EL (cell line): ENCODE data around the gene PAX8.

Experiments used
- DNase-seq: peaks from one replicate; pipeline ENCODE4 v3.0.0-alpha.2; 2016

Gene PAX8

DNA sequence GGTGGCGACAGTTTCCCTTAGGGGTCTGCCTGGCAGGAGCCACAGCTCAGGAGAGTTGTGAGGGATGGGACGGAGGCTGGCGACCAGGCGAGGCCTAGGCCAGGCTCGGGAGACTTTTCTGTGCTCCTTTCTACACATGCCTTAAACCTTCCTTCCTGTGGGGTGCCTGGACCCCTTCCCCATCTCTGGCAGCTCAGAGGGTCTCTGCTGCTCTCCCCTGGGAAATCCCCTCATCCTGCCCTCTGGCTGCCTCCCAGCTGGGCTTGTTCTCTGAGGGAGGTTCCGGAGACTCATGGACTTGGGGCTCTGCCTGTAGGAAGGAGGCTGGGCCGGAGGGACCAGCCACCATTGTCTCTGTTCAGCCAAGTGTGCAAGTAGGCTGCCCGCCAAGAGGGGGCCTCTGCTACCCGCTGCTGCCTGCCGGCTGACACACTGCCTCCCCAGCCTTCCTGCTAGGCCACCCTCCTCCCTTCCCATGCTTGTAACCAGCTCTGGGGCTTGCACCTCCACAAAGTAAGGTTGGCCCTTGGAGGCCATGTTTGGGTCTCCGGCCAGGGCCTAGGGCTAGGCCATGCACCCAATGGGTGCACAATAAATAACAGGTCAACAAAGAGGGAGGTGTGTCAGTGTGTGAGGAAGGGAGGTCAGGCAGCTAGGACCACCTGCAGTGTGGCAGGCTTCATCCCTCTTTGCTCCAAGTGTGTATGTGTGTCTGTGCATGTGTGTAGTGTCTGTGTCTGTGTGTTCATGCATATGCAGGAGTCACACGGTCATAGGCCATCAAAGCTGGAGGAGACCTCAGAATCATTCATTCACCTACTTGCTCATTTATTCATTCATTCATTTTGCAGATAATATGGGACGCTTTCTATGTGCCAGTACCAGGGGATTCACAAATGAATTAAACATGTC lies 76.2 kb downstream of the PAX8 start:
- DNase-seq, result no peak

DNA sequence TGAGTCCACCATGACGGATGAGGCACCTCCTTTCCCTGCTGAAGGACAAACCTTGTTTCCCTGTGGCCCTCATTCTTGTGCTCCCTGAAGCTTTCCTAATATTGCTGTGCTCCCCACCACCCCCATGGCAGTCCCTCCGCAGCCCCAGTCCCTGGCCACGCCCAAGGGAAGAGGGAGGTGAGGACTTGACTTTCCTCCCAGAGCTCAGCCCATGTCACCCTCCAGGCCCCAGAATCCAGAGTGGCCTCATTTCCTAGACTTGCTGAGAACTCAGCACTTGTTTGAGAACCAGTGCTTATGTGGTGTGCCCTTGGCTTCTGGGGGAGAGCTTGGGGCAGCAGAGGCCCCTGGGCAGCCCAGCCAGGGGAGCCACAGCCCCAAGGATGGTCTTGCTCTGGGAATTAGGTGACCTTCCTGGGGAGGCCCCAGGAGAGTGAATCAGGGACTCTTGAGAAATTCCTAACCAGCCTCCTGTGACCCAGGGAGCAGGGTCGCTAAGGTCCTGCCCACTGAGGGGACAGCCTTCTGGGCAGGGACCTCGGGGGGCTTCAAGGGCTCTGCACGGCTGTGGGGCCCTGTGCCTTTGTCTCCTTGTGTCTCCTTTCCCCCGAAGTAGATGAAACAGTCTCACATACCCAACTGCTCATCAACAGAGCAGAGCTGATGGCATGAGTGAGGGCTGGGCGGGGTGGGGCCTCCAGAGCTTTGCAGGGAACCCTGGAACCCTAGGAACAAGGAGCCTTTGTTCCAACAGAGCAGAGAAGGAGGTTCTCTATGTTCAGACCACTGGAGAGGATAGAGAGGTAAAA lies 77.0 kb downstream of the PAX8 start:
- no peak for DNase-seq

DNA sequence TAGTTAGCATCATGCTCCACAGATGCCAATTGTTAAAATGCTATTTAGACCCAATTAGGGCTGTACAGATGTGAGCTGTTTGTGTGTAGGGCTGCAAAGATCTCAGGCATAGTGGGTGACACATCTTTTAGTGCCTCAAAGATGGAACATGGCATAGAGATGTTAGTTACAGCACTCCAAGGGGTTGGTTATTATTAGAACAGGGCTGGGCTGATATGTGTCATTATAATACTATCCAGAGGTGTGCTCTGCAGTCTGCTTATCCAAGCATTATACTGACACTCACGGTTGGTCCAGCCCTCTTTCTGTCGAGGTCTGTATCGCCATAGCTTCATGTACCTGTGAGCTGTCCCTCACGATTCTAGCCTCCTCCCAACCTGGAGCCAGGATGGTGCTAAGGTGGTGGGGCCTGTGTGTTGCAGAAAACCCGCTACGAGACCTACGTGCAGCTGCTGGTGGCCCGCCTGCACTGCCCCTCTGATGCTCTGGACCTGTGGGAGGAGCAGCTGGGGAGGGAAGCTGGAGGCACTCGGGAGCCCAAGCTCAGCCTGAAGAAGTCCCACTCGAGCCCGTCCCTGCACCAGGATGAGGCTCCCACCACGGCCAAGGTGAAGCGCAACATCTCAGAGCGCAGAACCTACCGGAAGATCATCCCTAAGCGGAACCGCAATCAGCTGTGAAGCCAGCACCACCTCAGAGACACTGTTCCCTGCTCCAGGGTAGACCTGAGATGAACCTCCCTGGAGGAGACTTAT lies 77.8 kb downstream of the PAX8 start:
- no peak for DNase-seq

DNA sequence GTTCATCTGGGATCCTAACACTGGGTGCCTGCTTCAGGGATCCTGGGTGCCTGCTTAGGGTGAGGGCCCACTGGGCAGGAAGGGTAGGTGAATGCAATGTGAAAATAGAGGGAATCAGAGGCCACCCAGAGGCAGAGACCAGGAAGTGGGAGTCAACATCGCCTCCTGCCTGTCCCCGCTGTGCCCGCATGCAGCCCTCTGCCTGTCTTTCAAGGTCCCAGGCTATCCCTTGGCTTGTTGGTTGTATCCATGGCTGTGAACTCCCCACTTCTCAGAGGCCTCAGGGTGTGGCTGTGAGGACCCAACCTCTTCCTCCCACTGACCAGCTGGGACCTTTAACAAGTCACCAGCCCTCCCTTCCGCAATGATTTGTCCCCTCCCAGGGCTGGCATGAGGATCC lies 78.5 kb downstream of the PAX8 start:
- no peak for DNase-seq

DNA sequence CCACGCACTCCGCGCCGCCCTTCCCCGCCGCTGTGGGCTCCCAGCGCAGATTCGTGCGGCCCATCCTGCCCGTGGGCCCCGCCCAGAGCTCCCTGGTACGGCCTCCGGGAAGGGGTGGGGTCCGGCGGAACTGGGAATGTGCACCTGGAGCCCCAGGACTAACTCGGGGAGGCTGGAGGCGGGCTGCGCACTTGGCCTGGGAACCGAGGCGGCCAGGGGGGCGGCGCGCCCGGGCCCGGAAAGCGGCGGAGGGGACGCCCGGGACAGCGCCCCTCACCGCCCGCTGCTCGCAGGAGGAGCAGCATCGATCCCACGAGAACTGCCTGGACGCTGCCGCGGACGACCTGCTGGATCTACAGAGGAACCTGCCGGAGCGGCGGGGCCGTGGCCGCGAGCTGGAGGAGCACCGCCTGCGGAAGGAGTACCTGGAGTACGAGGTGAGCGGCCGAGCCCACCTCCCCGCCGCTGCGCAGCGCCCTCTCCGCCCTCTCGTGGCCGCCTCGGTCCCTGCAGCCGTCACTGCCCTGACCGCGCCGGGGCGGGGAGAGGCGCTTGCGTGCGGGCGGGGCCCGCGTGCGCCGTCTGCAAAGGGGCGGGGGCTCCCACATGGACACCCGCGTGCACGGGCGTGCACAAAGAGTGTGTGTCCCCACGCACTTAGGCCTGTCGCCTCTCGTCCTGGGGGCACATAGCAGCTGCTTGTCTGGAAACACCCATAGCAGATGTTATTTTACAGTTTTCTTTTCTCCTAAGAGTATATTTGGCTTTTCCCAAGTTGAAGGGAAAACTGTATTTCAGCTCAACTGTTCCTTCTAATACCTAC lies 79.7 kb downstream of the PAX8 start:
- DNase-seq, result peak; percentile 64

DNA sequence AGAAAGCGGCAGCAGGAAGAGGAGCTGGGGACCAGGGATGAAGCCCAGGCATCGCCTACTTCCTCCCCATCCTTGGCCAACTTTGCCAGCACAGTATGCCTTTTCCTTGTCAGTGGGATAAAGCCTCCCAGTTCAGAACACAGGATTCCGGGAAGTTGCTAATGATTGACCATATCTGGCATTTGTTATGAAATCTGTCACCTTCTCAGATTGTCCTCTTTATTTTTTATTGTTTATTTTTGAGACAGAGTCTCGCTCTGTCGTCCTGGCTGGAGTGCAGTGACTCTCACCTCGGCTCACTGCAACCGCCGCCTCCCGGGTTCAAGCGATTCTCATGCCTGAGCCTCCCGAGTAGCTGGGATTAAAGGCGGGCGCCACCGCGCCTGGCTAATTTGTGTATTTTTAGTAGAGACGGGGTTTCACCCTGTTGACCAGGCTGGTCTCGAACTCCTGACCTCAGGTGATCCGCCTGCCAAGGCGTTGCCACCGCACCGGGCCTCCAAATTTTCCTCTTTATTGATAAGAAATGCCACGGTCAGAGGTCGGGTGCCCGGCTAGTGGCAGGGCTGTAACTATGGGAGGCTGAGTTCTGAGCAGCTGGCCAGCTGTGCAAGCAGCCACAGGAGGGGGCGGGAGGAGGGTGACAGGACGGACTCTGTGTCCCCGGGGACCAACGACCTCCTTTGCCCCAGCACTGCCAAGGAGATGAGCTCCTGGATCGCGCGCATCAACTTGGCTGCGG lies 80.5 kb downstream of the PAX8 start:
- no peak for DNase-seq

DNA sequence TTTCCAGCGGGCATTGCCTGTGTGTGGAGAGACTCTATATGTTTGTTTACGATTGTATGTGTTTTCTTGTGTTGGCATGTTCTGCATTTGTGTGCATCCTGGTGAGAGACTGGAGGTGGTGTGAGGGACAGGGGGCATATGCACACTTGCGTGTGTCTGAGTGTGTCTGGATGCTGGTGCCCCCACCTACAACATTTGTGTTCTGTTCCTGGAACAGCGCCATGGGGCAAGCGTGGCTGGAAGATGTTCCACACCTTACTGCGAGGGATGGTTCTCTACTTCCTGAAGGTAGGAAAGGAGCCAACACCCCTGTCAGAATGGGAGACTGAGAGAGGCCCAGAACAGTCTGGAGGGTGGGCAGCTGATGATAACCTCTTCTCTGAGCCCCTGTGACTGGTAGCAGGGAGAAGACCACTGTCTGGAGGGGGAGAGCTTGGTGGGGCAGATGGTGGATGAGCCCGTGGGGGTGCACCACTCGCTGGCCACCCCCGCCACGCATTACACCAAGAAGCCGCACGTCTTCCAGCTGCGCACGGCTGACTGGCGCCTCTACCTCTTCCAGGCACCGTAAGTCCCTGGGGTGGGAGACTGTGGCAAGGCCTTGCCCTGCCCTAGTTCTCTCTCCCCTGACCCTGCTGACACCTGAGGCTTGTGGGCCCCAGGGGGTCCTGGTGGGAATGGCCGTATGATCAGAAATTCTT lies 81.2 kb downstream of the PAX8 start:
- DNase-seq, result no peak

DNA sequence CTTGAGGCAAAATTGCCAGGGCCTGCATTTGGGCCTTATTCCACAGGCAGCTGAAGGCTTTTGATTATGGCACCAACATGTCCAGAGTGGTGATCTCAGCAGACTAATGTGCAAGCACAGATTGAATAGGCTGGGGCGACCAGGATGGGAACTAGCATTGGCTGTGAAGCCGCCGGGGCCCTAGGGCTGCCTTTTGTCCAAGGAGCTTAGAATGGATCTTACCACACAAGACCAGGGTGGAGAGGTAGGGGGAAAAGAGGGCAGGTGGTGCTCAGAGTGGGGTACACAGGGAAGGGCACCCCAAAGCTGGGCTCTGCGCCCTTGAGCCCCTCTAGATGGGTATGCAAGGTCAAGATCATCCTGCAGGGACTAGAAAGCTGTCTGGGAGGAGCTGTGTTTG lies 81.9 kb downstream of the PAX8 start:
- DNase-seq, result no peak

DNA sequence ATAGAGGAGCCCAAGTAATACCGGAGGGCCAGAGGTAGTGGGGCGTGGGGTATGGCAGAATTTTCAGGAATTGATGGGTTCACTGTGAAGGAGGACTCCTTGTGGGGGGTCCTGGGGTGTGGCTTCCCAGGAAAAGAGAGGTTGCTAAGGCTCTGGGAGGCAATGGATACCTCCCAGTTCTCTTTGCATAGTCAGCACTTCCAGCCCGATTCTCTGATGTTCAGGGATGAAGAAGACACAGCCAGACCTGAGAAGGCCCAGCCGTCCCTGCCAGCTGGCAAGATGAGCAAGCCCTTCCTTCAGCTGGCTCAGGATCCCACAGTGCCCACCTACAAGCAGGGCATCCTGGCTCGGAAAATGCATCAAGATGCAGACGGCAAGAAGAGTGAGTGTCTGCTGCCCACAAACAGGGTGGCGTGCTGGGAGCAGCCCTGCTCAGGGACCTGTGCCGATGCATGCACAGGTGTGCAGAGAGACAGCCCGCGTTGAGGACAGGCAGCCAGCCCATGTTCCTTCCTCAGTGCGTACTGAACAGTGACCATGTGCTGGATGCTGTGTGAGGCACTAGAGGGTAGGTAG lies 82.7 kb downstream of the PAX8 start:
- no peak for DNase-seq

DNA sequence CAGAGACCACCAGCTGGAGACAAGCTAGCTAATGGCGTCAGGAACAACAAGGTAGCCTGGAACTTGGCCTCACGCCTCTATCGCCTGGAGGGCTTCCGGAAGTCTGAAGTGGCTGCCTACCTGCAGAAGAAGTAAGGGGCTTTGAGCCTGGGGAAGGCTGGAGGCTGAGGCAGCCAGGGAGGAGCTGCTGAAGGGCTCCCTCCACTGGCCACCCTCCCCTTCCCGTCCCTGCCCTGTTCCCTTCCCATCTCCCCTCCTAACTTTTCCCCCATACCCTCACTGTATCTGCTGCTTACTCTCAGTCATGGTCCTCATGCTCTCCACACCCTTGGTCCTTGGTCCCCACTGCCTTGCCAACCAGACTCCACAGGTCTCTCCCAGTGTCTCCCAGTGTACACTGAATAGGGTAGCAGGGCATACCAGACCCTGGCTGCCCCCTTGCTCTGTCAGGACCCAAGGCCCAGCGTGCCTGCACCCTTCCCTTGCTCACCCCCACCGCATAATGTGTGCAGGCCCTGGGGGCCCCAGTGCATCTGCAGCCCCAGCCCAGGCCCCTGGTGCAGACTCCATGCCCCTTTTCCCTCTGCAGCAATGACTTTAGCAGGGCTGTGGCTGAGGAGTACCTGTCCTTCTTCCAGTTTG lies 86.1 kb downstream of the PAX8 start:
- no peak for DNase-seq

DNA sequence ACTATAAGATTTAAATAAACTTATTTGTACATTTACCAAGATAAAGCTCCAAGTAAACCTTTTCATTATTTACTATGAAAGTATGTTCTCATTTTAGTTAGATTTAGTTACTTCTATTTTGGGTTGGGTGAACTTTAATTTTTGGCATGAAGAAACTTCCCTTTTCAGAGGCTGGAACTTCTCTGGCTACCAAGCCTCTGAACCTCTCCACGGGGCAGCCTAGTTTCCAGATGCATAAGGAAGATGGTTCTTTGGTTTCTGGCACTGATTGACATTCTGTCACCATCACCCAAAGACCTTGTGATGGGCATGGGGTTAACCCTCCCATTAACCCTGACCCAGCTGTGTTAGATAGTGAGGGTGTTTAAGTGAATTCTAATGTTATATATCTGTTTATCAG lies 87.8 kb downstream of the PAX8 start:
- no peak for DNase-seq

DNA sequence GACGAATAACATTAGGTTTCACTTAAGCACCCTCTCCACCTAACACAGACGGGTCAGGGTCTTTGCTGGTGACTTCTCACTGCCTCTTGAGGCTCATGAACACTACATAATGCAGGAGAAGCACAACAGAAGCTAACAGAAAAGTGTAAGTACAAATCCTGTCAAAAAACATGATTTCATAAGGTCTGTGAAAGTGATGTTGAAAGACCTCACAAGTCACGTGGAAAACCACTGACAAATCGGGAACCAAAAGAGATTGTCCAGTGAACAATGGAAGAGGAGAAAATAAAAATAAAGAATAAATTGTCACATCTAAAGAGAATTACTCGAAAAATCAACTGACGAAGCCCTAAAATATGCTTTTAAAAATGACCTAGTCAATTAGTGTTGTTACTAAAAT lies 91.0 kb downstream of the PAX8 start:
- DNase-seq, result no peak

DNA sequence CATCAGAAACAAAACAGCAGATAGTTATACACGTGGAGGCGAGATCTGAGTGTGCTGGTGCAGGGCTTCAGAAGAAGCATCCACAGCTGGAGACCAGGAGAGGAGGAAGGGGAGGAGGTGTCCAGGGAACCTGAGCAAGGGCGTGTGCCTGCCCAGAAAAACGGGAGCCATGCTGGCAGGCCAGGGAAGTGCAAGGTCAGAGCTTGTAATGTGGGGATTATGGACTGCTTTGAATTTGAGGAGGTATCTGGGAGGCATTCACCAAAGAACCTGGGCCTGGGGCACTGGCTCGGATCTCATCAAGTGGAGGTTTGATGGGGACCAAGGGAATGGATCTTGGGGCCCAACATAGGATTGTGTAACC lies 92.3 kb downstream of the PAX8 start:
- DNase-seq, result no peak

DNA sequence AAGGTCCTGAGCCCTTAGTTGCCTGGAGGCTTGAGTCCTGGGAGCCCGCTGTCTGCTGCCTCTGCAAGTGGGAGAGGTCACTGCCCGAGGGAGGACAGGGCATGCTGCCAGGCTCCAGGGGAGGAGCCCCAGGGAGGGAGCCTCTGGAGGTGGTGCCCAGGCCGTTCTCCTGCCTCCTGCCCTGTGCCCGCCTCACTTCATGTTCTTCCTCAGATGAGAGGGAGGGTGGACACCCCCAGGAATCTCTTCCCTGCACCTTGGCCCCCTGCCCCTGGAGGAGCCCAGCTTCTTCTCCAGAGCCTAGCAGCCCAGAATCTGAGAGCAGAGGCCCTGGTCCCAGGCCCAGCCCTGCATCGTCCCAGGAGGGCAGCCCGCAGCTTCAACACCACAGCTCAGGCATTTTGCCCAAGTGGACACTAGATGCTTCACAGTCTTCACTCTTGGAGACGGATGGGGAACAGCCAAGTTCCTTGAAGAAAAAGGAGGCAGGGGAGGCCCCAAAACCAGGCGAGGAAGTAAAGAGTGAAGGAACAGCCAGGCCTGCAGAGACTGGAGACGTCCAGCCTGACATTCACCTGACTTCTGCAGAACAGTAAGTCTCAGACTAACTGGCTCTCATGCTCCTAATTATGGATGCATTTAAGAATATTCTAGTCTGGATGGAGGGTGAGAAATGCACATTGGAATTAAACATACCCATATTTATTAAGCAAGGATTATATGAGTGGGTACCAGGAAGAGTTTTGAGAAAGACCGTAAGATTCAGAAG lies 92.9 kb downstream of the PAX8 start:
- DNase-seq, result no peak

DNA sequence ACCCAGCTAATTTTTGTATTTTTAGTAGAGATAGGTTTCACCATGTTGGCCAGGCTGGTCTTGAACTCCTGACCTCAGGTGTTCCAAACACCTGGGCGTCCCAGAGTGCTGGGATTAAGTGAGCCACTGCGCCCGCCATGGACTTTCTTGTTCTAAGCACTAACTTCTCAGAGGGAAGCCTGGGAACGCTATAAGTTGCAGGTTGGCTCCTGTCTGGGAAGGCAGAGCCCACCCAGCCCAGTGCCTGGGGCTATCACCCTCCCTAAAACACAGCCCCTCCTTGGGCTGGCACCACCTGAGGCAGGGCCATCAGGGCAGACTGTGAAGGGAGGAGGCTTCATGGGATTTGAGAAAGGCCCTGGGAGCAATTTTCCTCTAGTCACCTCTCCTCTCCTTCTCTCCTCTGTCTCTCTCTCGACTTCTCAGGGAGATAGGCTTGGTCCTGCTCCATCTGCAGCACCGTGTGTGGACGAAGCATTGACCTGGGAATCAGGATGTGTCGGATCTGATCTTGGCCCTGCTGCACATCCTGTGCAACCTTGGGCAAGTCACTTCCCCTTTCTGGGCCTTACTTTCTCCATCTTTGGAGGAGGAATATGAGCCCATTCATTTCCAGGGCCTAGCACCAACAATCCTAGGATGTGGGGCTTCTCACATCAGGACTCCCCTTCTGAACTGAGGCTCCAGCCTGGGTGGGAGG lies 94.0 kb downstream of the PAX8 start:
- DNase-seq, result no peak

DNA sequence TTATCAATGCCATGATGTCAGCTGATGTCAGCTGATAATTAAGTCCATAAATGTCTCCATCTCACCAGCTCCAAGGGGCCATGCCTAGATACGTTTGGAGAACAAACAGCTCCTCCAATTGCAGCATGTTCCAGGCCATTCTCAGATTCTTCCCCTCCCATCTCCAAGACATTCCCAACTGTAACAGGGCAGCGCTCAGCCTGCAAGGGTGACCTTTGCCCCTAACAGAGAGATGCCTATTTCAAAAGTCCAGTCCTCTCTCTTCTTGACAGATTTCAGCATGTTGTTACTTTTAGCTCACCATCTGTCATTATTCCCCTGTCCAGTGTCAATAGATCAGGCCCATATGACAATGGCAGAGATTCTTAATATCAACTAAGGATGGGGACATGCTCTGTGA lies 95.0 kb downstream of the PAX8 start:
- no peak for DNase-seq

DNA sequence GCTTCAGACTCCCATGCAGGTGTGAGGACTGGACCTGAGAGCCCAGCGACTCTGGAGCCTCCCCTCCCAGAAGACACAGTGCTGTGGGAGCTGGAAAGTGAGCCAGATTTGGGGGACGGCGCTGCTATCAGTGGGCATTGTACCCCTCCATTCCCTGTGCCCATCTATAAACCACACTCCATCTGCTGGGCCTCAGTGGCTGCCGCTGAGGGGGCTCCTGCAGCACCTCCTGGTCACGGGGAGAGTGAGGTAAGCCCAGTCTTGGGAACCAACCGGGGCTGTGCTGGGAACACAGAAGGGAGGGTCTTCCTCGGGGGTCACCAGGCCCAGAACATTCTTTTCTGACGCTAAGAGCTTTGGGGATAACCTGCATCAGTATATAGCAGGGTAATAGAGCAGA lies 95.5 kb downstream of the PAX8 start:
- no peak for DNase-seq

DNA sequence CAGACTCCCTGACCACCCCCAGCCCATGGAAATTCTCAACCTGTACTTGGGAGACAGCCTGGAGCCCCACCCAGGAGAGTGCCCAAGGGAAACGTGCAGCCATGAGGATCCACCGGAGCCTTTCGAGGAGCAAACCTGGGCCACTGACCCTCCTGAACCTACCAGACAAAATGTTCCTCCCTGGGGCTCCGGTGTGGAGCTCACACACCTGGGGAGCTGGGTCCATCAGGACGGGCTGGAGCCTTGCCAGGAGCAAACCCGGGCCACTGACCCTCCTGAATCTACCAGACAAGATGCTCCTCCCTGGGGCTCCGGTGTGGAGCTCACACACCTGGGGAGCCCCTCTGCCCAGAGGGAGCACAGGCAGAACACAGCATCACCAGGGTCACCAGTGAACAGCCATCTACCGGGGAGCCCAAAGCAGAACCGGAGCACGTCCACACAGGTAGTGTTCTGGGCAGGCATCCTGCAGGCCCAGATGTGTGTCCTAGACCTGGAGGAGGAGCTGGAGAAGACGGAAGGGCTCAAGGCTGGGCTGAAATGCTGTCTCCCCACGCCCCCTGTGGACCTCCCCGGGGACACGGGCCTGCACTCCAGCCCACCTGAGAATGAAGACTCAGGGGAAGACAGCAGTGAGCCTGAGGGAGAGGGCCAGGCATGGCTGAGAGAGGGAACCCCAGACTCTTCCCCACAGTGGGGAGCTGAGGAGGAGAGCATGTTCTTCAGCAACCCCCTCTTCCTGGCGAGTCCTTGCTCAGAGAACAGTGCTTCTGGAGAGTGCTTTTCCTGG lies 96.1 kb downstream of the PAX8 start:
- DNase-seq, result no peak
